ENCODE results near the gene FAIM2.

FAIM2 gene

GRCh38 chr12:49903700-49904423, at the start of gene FAIM2:
Gene FAIM2 (minus strand): TSS chr12:49903900. CDS start chr12:49903792, 108 bp downstream.
- no peak for DNase-seq

- DNase-seq, result no peak
Observed at GRCh38 chr12:49953151-49953550, 49.5 kb upstream of the FAIM2 start.

- no peak for DNase-seq
Observed at GRCh38 chr12:49952391-49953055, 48.8 kb upstream of the FAIM2 start.

GRCh38 chr12:49951411-49952240, 47.9 kb upstream of the FAIM2 start:
- no peak for DNase-seq

- no peak for DNase-seq
Observed at GRCh38 chr12:49950273-49951251, 46.9 kb upstream of the FAIM2 start, which contains the start of gene AQP2. Gene AQP2 (plus strand): TSS chr12:49950737. CDS start chr12:49950831, 94 bp downstream.

- no peak for DNase-seq
Observed at GRCh38 chr12:49949866-49950265, 46.2 kb upstream of the FAIM2 start.

- no peak for DNase-seq
Observed at GRCh38 chr12:49948866-49949845, 45.5 kb upstream of the FAIM2 start.

GRCh38 chr12:49947593-49948226, 44.0 kb upstream of the FAIM2 start:
- no peak for DNase-seq

- DNase-seq, result no peak
Observed at GRCh38 chr12:49946497-49946896, 42.8 kb upstream of the FAIM2 start.

GRCh38 chr12:49946086-49946485, 42.4 kb upstream of the FAIM2 start:
- no peak for DNase-seq

- no peak for DNase-seq
Observed at GRCh38 chr12:49945394-49946080, 41.8 kb upstream of the FAIM2 start.

- no peak for DNase-seq
Observed at GRCh38 chr12:49944718-49945117, 41.0 kb upstream of the FAIM2 start.

- DNase-seq, result no peak
Observed at GRCh38 chr12:49944046-49944445, 40.3 kb upstream of the FAIM2 start.

- DNase-seq, result no peak
Observed at GRCh38 chr12:49943625-49943960, 39.9 kb upstream of the FAIM2 start.

- no peak for DNase-seq
Observed at GRCh38 chr12:49942921-49943624, 39.4 kb upstream of the FAIM2 start.

GRCh38 chr12:49942512-49942893, 38.8 kb upstream of the FAIM2 start:
- no peak for DNase-seq

GRCh38 chr12:49941556-49942511, 38.1 kb upstream of the FAIM2 start:
- DNase-seq, result no peak

GRCh38 chr12:49939707-49940106, 36.0 kb upstream of the FAIM2 start:
- DNase-seq, result no peak

Data from NCI-H2029 treated with DMSO at 0.1 percent for 48 hours (cell line).